H1 (cell line): ENCODE results near the gene EPHA8.

Source experiments
- CHD2 ChIP-seq: IDR thresholded peaks from 2 replicates; pipeline ENCODE4 v1.6.1; 2012; ENCODE audit warnings: low read length, improper control_type of control experiment
- CTCF ChIP-seq, 3 experiments: IDR thresholded peaks; 1 replicate in 2 of 3; 2 replicates in 1 of 3; pipeline versions ENCODE4 v1.5.1 to v1.6.1; 2011; ENCODE audit warnings: low read length in 3 of 3, mild to moderate bottlenecking in 3 of 3, inconsistent platforms in 2 of 3, low read depth in 1 of 3, moderate library complexity in 1 of 3; ENCODE audit not compliant: insufficient read depth in 1 of 3; ENCODE audit errors: control extremely low read depth in 1 of 3
- EP300 ChIP-seq, 2 experiments: IDR thresholded peaks; 1 replicate in 1 of 2; 2 replicates in 1 of 2; pipeline ENCODE4 v1.6.1; 2011 to 2012; ENCODE audit warnings: low read depth in 2 of 2, low read length in 2 of 2, mild to moderate bottlenecking in 2 of 2, borderline replicate concordance in 1 of 2, inconsistent platforms in 1 of 2, moderate library complexity in 1 of 2
- EZH2 ChIP-seq: fragments of 200-600 bp; sonication (generic); IDR thresholded peaks from 2 replicates; pipeline ENCODE4 v1.7.1; 2012; ENCODE audit warnings: low read depth, mild to moderate bottlenecking, moderate library complexity, low read length, inconsistent platforms; ENCODE audit not compliant: severe bottlenecking
- GABPA ChIP-seq: IDR thresholded peaks from 2 replicates; pipeline ENCODE4 v1.6.1; 2011; ENCODE audit warnings: mild to moderate bottlenecking, low read length, moderate library complexity, borderline replicate concordance; ENCODE audit not compliant: insufficient read depth
- JUN ChIP-seq: IDR thresholded peaks from 2 replicates; pipeline ENCODE4 v1.6.1; 2011; ENCODE audit warnings: low read depth, mild to moderate bottlenecking, improper control_type of control experiment, low read length
- POLR2AphosphoS5 ChIP-seq: IDR thresholded peaks from 2 replicates; pipeline ENCODE4 v1.6.1; 2011; ENCODE audit warnings: low read depth, low read length
- TAF1 ChIP-seq: IDR thresholded peaks from 2 replicates; pipeline ENCODE4 v1.6.1; 2011; ENCODE audit warnings: mild to moderate bottlenecking, low read depth, low read length
- TBP ChIP-seq: IDR thresholded peaks from 2 replicates; pipeline ENCODE4 v1.6.1; 2011; ENCODE audit warnings: low read depth, low read length, improper control_type of control experiment

GRCh38 chr1:22618056-22618455, 54.8 kb downstream of the EPHA8 start:
- TF ChIP-seq JUN (no peak), POLR2AphosphoS5 (no peak), CTCF (IDR thresholded peaks at IDR 0.05; ENCODE audit: control extremely low read depth in 1 of 3, insufficient read depth in 1 of 3, low read depth in 1 of 3, low read length in 3 of 3) (no peak), CHD2 (no peak), TBP (no peak), GABPA (no peak), TAF1 (no peak), EZH2 (no peak), EP300 (IDR thresholded peaks at IDR 0.05; ENCODE audit: borderline replicate concordance in 1 of 2, low read depth in 2 of 2, low read length in 2 of 2) (no peak)
